Heart left ventricle (tissue), 16 donors: ENCODE measurements around the gene IL12A. TPM values are rescaled to one million over a fixed set of nuclear protein-coding genes. Genes with fewer than 3 reads are reported as not detected.

Experiments used
- ATAC-seq, 4 donors: fragments of 200-7000 bp; cut with Tn5 transposase; one replicate each; pipeline ENCODE4 v1.9.1; 2020 to 2022; ENCODE audit warnings: moderate library complexity in 4 of 4, mild to moderate bottlenecking in 3 of 4, moderate number of reproducible peaks in 1 of 4
- DNase-seq, 5 donors: peaks; one replicate each; pipeline ENCODE4 v3.0.0-alpha.2; 2020
- H3K27ac ChIP-seq, 12 donors: fragments of 200-600 bp; sonication (generic) in 4 of 12; one replicate each; pipeline versions ENCODE4 v1.5.0 to v1.8.0; 2016 to 2022; ENCODE audit warnings: mild to moderate bottlenecking in 2 of 12
- H3K27me3 ChIP-seq, 9 donors: fragments of 200-600 bp; sonication (generic) in 2 of 9; one replicate each; pipeline versions ENCODE4 v1.5.1 to v1.8.0; 2016 to 2022; ENCODE audit warnings: mild to moderate bottlenecking in 3 of 9
- H3K36me3 ChIP-seq, 9 donors: fragments of 200-600 bp; sonication (generic) in 2 of 9; one replicate each; pipeline versions ENCODE4 v1.5.0 to v1.8.0; 2018 to 2022; ENCODE audit warnings: mild to moderate bottlenecking in 2 of 9
- H3K4me1 ChIP-seq, 12 donors: fragments of 200-600 bp; sonication (generic) in 4 of 12; one replicate each; pipeline versions ENCODE4 v1.5.0 to v1.8.0; 2016 to 2022; ENCODE audit warnings: mild to moderate bottlenecking in 3 of 12
- H3K4me3 ChIP-seq, 12 donors: fragments of 200-600 bp; sonication (generic) in 4 of 12; one replicate each; pipeline versions ENCODE4 v1.5.0 to v1.8.0; 2017 to 2022; ENCODE audit warnings: mild to moderate bottlenecking in 9 of 12, moderate library complexity in 4 of 12
- H3K9me3 ChIP-seq, 12 donors: fragments of 200-600 bp; sonication (generic) in 4 of 12; one replicate each; pipeline versions ENCODE4 v1.5.0 to v1.8.0; 2016 to 2022; ENCODE audit warnings: mild to moderate bottlenecking in 1 of 12
- CTCF ChIP-seq, 12 donors: fragments of 200-600 bp; sonication (generic) in 4 of 12; IDR thresholded peaks; one replicate each; pipeline versions ENCODE4 v1.5.0 to v1.8.0; 2018 to 2022; ENCODE audit warnings: antibody characterized with exemption in 12 of 12, mild to moderate bottlenecking in 5 of 12
- POLR2A ChIP-seq, 2 donors: fragments of 450-650 bp; IDR thresholded peaks; one replicate each; pipeline ENCODE4 v1.6.1; 2017; ENCODE audit warnings: antibody characterized with exemption in 2 of 2, mild to moderate bottlenecking in 2 of 2, moderate library complexity in 2 of 2
- WGBS, 4 donors: extraction: QIAGEN DNeasy Blood & Tissue Kit in 2 of 4; methylation state at CpG; one replicate each; pipeline versions ENCODE4 v1.1.5 to v1.1.7; 2013 to 2018; 5-methylcytosine and 5-hydroxymethylcytosine counted together
- intact Hi-C, 10 donors: fragments of 100-400 bp; cut with DNase I; formaldehyde crosslinking; loops; one replicate each; pipeline versions ENCODE4 v1.11.1 to v1.14.2; 2022
- polyA plus RNA-seq, 2 donors: library from polyadenylated mRNA; stranded (reverse); fragments of 200-250 nt; gene quantifications; one replicate each; pipeline ENCODE4 v1.2.3, GENCODE V29; 2013
- total RNA-seq, 9 donors: library from RNA; depleted of rRNA in 2 of 9; stranded (reverse); fragments of >200 nt in 2 of 9; fragmentation: NEBNext Ultra II Directional in 3 of 9; extraction: Animal tissue kit (Norgen Biotek cat#: 25700) in 3 of 9; gene quantifications; one replicate each; pipeline versions ENCODE4 v1.1.0 to v1.2.4, GENCODE V29; 2016 to 2023
- donor health status: ischemic (EF 13 %, LVEDD 7.1; RV severe dilation, severe dysfunction).
- donor health status: healthy with polysubstance abuse.
- donor health status: DM: no; HTN: yes; CAD: no.
- donor health status: DM: no; HTN: no; CAD: no.
- donor health status: ischemic (EF 25% LVEDD 6.9; RV normal size, moderate dysfunction).
- donor health status: ischemic (EF 25% LVEDD 5.7; RV mildly dilated, moderate dysfunction).
- donor health status: healthy.
- donor health status: DM: yes; HTN: yes; CAD: no.
- donor health status: ischemic (EF 35%, LVEDD 5.7; RV mildly dilated, moderate dysfunction).
- donor health status: nonischemic (EF 11% LVEDD 7.7; RV severe dilation, severe dysfunction).
- donor health status: DM: yes; HTN: yes; CAD: no.
- donor health status: PGD.
- donor health status: ischemic (EF 29% LVEDD 5.4; RV normal size, mild dysfunction).
- donor health status: nonischemic (EF 23%, LVEDD 6.1; RV moderate dilation, normal function).

The IL12A gene
- total and polyA plus RNA-seq, 11 donors, result 0.42 to 3.3 (median 0.57) TPM

DNA sequence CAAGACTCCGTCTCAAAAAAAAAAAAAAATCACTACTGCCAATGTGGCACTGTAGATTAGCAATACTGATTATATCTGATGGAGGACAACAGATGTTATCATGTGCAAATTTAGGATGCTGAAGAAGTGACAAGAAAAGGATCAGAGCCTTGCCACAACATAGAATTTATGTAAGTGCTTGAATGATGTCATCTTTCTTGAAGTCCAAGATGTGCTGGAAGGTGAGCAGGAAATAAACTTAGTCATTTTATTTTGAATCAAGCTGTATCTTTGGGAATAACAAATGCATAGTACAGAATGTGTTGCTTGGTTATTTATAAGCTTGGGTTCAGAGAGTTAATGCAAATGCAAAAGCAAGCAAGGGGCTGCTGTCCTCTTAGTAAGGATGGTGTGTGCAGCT, 47.1 kb downstream of the IL12A start:
- intact Hi-C loops, result loop anchor here in 6 of 10 donors (5.0 to 10.0 kb wide), 6 partner anchors 119 to 382 kb away; partner anchors contain the start of gene C3orf80 (in 1 of the 6)
- no peak for DNase-seq
- peaks cover 0 to 43% (median 15%) of the 10 kb centered on the region in 9 donors for H3K27me3 ChIP-seq
- no peak overlapping the region for H3K27ac ChIP-seq
- no peaks in the 10 kb centered on the region for H3K9me3 ChIP-seq
- no peak overlapping the region for H3K4me3 ChIP-seq
- WGBS, 4 donors, result 86 to 93% (median 92%) methylated on average over 1 of the region's 1 CpG
- no peak for ATAC-seq
- TF ChIP-seq CTCF (IDR thresholded peaks at IDR 0.05) (no peak), POLR2A (IDR thresholded peaks at IDR 0.05) (no peak)
- H3K36me3 ChIP-seq, result no peaks in the 10 kb centered on the region
- peaks cover 0 to 8% (median 1%) of the 10 kb centered on the region in 12 donors for H3K4me1 ChIP-seq

- peak in 3 of 5 donors; percentile 13 to 70 (median 42) for DNase-seq
- H3K27me3 ChIP-seq, result peaks cover 2 to 43% (median 15%) of the 10 kb centered on the region in 9 donors
Measured at GRCh38 chr3:160038862-160039562, 50.4 kb downstream of the IL12A start.

DNA sequence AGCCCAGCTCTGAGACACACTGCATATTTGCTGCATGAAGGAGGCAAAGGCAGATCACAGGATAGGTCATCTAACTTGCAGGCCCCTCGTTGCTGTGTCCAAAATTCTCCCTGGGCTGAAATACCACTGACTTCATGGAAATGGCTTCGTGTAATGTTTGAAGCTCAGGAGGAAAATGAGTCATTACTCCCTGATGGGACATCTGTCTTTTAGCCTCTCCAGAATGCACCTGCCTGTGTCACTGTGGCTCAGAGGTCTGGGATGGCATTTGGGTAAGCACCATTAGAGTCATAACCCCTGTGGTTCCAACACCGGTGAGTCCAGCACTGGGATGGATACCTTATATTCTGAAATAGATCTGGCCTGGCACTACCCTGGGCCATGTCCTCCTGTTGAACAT, 51.5 kb downstream of the IL12A start:
- WGBS, 4 donors, result 54 to 86% (median 70%) methylated on average over 3 of the region's 3 CpGs
- H3K27me3 ChIP-seq, result peaks cover 2 to 43% (median 15%) of the 10 kb centered on the region in 9 donors
- TF ChIP-seq POLR2A (IDR thresholded peaks at IDR 0.05) (no peak), CTCF (IDR thresholded peaks at IDR 0.05) (no peak)

More at GRCh38 chr3:160038862-160039562, 50.4 kb downstream of the IL12A start:
- H3K27ac ChIP-seq, result no peak overlapping the region
- intact Hi-C loops, result loop anchor here in 6 of 10 donors (5.0 to 10.0 kb wide), 6 partner anchors 116 to 378 kb away; partner anchors contain the start of gene C3orf80 (in 1 of the 6)
- 3 to 8% (median 4%) methylated on average over 6 to 36 of the region's 36 CpGs for WGBS, 4 donors
- ATAC-seq, result peak in 3 of 4 donors; percentile 33 to 56 (median 52)
- H3K36me3 ChIP-seq, result no peaks in the 10 kb centered on the region
- peaks cover 0 to 17% (median 0%) of the 10 kb centered on the region in 12 donors for H3K9me3 ChIP-seq
- peaks cover 0 to 8% (median 1%) of the 10 kb centered on the region in 12 donors for H3K4me1 ChIP-seq
- TF ChIP-seq POLR2A (IDR thresholded peaks at IDR 0.05), result no peak
- TF ChIP-seq CTCF (IDR thresholded peaks at IDR 0.05), result no peak
- peak overlapping the region in 11 of 12 donors; percentile 4 to 49 (median 35) for H3K4me3 ChIP-seq

GRCh38 chr3:160041465-160041864, 52.8 kb downstream of the IL12A start:
- ATAC-seq, result no peak
- DNase-seq, result no peak
- Histone ChIP-seq H3K4me1 (peaks cover 0 to 8% (median 1%) of the 10 kb centered on the region in 12 donors), H3K27me3 (peaks cover 2 to 39% (median 15%) of the 10 kb centered on the region in 9 donors), H3K9me3 (peaks cover 0 to 17% (median 0%) of the 10 kb centered on the region in 12 donors), H3K4me3 (no peak overlapping the region), H3K36me3 (no peaks in the 10 kb centered on the region), H3K27ac (no peak overlapping the region)
- WGBS, 4 donors, result 67 to 76% (median 70%) methylated on average over 1 of the region's 1 CpG
- TF ChIP-seq POLR2A (IDR thresholded peaks at IDR 0.05) (no peak), CTCF (IDR thresholded peaks at IDR 0.05) (no peak)
- intact Hi-C loops, result no loop called here

More for the DNA sequence above, 51.5 kb downstream of the IL12A start:
- Histone ChIP-seq H3K36me3 (no peaks in the 10 kb centered on the region), H3K27ac (no peak overlapping the region), H3K4me1 (peaks cover 0 to 8% (median 1%) of the 10 kb centered on the region in 12 donors), H3K4me3 (no peak overlapping the region), H3K9me3 (peaks cover 0 to 17% (median 0%) of the 10 kb centered on the region in 12 donors)
- intact Hi-C loops, result no loop called here
- DNase-seq (no peak), ATAC-seq (no peak)
